Body of pancreas (tissue), 4 donors: ENCODE measurements around the gene KLHL18. TPM values are rescaled to one million over a fixed set of nuclear protein-coding genes. Genes with fewer than 3 reads are reported as not detected.

Experiments
- ATAC-seq: fragments of 150-250 bp; one replicate; pipeline ENCODE4 v1.9.1; 2016
- DNase-seq, 4 donors: peaks; one replicate each; pipeline ENCODE4 v3.0.0-alpha.2; 2019
- H3K27ac ChIP-seq, 4 donors: fragments of 200-600 bp; sonication (generic); 1 replicate in 3 of 4; 2 replicates in 1 of 4; pipeline versions ENCODE4 v1.5.1 to v1.6.1; 2016 to 2019; ENCODE audit warnings: mild to moderate bottlenecking in 1 of 4, mixed read lengths in 1 of 4, moderate library complexity in 1 of 4
- H3K27me3 ChIP-seq, 2 donors: fragments of 200-600 bp; sonication (generic); one replicate each; pipeline ENCODE4 v1.6.0; 2016; ENCODE audit warnings: mild to moderate bottlenecking in 1 of 2
- H3K36me3 ChIP-seq, 2 donors: fragments of 200-600 bp; sonication (generic); replicated peaks in 1 of 2; 2 replicates each; pipeline ENCODE4 v1.5.1; 2016; ENCODE audit warnings: low read depth in 2 of 2; ENCODE audit not compliant: insufficient read depth in 1 of 2
- H3K4me1 ChIP-seq: fragments of 200-600 bp; sonication (generic); one replicate; pipeline ENCODE4 v1.6.0; 2016
- H3K4me3 ChIP-seq, 2 donors: fragments of 200-600 bp; sonication (generic); 1 replicate in 1 of 2; 2 replicates in 1 of 2; pipeline ENCODE4 v1.5.1; 2016 to 2019
- H3K9me3 ChIP-seq, 3 donors: fragments of 200-600 bp; sonication (generic); 1 replicate in 2 of 3; 2 replicates in 1 of 3; pipeline ENCODE4 v1.5.1; 2016
- POLR2A ChIP-seq, 3 donors: fragments of 450-650 bp; IDR thresholded peaks; one replicate each; pipeline ENCODE4 v1.6.1; 2016; ENCODE audit warnings: antibody characterized with exemption in 3 of 3, mild to moderate bottlenecking in 2 of 3
- WGBS, 2 donors: methylation state at CpG; one replicate each; pipeline ENCODE4 v1.1.5; 2017; 5-methylcytosine and 5-hydroxymethylcytosine counted together
- intact Hi-C: fragments of 100-400 bp; cut with DNase I; formaldehyde crosslinking; loops from one replicate; pipeline ENCODE4 v1.15.1; 2023
- total RNA-seq, 2 donors: library from RNA; depleted of rRNA; stranded (reverse); fragments of >200 nt; gene quantifications; one replicate each; pipeline ENCODE4 v1.1.0, GENCODE V29; 2016
- TF ChIP-seq, protein P1 (sequence below), 7 experiments: fragments of 450-650 bp in 4 of 7; fragments of 200-600 bp in 3 of 7; sonication (generic) in 3 of 7; IDR thresholded peaks; one replicate each; pipeline ENCODE4 v1.5.1; 2016 to 2019; ENCODE audit warnings: antibody characterized with exemption in 7 of 7

Gene KLHL18
- total RNA-seq, 2 donors from 2014 or later = 7.3 to 8.6 TPM

- peaks cover 0 to 3% of the 10 kb centered on the region in 2 donors for H3K36me3 ChIP-seq
- intact Hi-C loops = no loop called here
- TF ChIP-seq, protein P1, sequence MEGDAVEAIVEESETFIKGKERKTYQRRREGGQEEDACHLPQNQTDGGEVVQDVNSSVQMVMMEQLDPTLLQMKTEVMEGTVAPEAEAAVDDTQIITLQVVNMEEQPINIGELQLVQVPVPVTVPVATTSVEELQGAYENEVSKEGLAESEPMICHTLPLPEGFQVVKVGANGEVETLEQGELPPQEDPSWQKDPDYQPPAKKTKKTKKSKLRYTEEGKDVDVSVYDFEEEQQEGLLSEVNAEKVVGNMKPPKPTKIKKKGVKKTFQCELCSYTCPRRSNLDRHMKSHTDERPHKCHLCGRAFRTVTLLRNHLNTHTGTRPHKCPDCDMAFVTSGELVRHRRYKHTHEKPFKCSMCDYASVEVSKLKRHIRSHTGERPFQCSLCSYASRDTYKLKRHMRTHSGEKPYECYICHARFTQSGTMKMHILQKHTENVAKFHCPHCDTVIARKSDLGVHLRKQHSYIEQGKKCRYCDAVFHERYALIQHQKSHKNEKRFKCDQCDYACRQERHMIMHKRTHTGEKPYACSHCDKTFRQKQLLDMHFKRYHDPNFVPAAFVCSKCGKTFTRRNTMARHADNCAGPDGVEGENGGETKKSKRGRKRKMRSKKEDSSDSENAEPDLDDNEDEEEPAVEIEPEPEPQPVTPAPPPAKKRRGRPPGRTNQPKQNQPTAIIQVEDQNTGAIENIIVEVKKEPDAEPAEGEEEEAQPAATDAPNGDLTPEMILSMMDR (IDR thresholded peaks at IDR 0.05) = no peak
- TF ChIP-seq POLR2A (IDR thresholded peaks at IDR 0.05) = no peak
- no peak overlapping the region for H3K27ac ChIP-seq
- no peak for ATAC-seq
- no peaks in the 10 kb centered on the region for H3K27me3 ChIP-seq
- no peaks in the 10 kb centered on the region for H3K9me3 ChIP-seq
- no peak overlapping the region for H3K4me3 ChIP-seq
- no peak for DNase-seq
- H3K4me1 ChIP-seq = no peaks in the 10 kb centered on the region
Measured at GRCh38 chr3:47342812-47343211, 60.1 kb downstream of the KLHL18 start.

GRCh38 chr3:47343471-47343971 lies 60.8 kb downstream of the KLHL18 start:
- H3K4me1 ChIP-seq = no peaks in the 10 kb centered on the region
- no peak overlapping the region for H3K27ac ChIP-seq
- intact Hi-C loops = no loop called here
- H3K4me3 ChIP-seq = no peak overlapping the region
- DNase-seq (no peak), ATAC-seq (no peak)
- H3K27me3 ChIP-seq = no peaks in the 10 kb centered on the region
- H3K36me3 ChIP-seq = peaks cover 0 to 3% of the 10 kb centered on the region in 2 donors
- TF ChIP-seq, protein P1 (IDR thresholded peaks at IDR 0.05) = no peak
- no peak for TF ChIP-seq POLR2A (IDR thresholded peaks at IDR 0.05)
- 95 to 97% methylated on average over 5 to 16 of the region's 17 CpGs for WGBS, 2 donors
- no peaks in the 10 kb centered on the region for H3K9me3 ChIP-seq

- ATAC-seq = no peak
Measured at GRCh38 chr3:47344971-47345370, 62.2 kb downstream of the KLHL18 start.

GRCh38 chr3:47347217-47347801 lies 64.6 kb downstream of the KLHL18 start:
- Histone ChIP-seq H3K36me3 (peaks cover 0 to 3% of the 10 kb centered on the region in 2 donors), H3K4me3 (no peak overlapping the region), H3K27me3 (no peaks in the 10 kb centered on the region), H3K27ac (no peak overlapping the region), H3K4me1 (no peaks in the 10 kb centered on the region), H3K9me3 (no peaks in the 10 kb centered on the region)
- DNase-seq (peak in 1 of 4 donors; percentile 16), ATAC-seq (no peak)
- WGBS, 2 donors = 59 to 87% methylated on average over 4 of the region's 4 CpGs
- intact Hi-C loops = no loop called here
- no peak for TF ChIP-seq POLR2A (IDR thresholded peaks at IDR 0.05)
- TF ChIP-seq, protein P1 (IDR thresholded peaks at IDR 0.05) = no peak

More at GRCh38 chr3:47344971-47345370, 62.2 kb downstream of the KLHL18 start:
- Histone ChIP-seq H3K27me3 (no peaks in the 10 kb centered on the region), H3K4me1 (no peaks in the 10 kb centered on the region), H3K9me3 (no peaks in the 10 kb centered on the region), H3K27ac (no peak overlapping the region), H3K36me3 (peaks cover 0 to 3% of the 10 kb centered on the region in 2 donors), H3K4me3 (no peak overlapping the region)
- no peak for TF ChIP-seq POLR2A (IDR thresholded peaks at IDR 0.05)
- TF ChIP-seq, protein P1 (IDR thresholded peaks at IDR 0.05) = no peak
- DNase-seq = no peak
- intact Hi-C loops = no loop called here
- 72 to 81% methylated on average over 6 of the region's 6 CpGs for WGBS, 2 donors
